Neural progenitor cell (in vitro differentiated cells): Measurements from ENCODE around the gene CACNA1C.

Source experiments
- EZH2 ChIP-seq: fragments of 200-600 bp; sonication (generic); IDR thresholded peaks from 2 replicates; pipeline ENCODE4 v1.6.1; 2017; ENCODE audit warnings: antibody characterized with exemption, mild to moderate bottlenecking, moderate library complexity
- TF ChIP-seq, protein P1 (sequence below): fragments of 200-600 bp; sonication (generic); IDR thresholded peaks from 2 replicates; pipeline ENCODE4 v1.5.1; 2017; ENCODE audit warnings: antibody characterized with exemption, mild to moderate bottlenecking

DNA sequence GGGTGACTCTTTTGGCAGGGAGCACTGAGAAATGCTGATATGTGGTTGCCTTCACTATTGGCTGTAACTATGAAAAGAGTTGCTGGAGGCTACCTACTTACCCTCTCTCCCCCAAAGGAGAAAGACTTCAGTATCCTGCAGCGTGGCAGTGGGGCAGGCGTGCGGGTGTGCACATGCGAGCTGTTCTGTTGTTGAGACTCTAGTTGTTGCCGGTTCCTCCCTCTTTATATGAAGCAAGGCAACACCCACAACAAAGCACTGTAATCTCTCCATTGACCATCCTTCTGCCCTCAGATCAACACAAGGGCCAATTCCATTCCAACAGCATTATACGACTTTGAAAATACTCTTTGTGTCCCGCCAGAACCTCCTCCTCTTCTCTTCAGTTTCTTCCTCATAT, 259.4 kb downstream of the CACNA1C start:
- TF ChIP-seq, protein P1, sequence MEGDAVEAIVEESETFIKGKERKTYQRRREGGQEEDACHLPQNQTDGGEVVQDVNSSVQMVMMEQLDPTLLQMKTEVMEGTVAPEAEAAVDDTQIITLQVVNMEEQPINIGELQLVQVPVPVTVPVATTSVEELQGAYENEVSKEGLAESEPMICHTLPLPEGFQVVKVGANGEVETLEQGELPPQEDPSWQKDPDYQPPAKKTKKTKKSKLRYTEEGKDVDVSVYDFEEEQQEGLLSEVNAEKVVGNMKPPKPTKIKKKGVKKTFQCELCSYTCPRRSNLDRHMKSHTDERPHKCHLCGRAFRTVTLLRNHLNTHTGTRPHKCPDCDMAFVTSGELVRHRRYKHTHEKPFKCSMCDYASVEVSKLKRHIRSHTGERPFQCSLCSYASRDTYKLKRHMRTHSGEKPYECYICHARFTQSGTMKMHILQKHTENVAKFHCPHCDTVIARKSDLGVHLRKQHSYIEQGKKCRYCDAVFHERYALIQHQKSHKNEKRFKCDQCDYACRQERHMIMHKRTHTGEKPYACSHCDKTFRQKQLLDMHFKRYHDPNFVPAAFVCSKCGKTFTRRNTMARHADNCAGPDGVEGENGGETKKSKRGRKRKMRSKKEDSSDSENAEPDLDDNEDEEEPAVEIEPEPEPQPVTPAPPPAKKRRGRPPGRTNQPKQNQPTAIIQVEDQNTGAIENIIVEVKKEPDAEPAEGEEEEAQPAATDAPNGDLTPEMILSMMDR, result no peak
- no peak for TF ChIP-seq EZH2
